Activated CD8-positive, alpha-beta memory T cell treated with anti-CD3 and anti-CD28 coated beads, Interleukin-2, amount 50 U/mL, for 4 hours (primary cell): ENCODE results near the gene CCDC137.
A peak's percentile ranks its signal among the peaks of the same experiment; 100 is the strongest.
"Not testable (repeated sequence)": the region's sequence is repeated elsewhere in the genome, so short reads cannot be mapped to it uniquely, and the experiment has no call there.

Experiments
- DNase-seq: peaks from one replicate; pipeline ENCODE4 v3.0.0-alpha.2; 2020

The CCDC137 gene

GRCh38 chr17:81652906-81653771 is 13.4 kb upstream of the CCDC137 start:
- DNase-seq = no peak

- no peak for DNase-seq
These were observed 11.0 kb upstream of the CCDC137 start for GRCh38 chr17:81655378-81656117.

GRCh38 chr17:81656118-81656743 is 10.3 kb upstream of the CCDC137 start, which contains the start of gene PDE6G:
TSS of gene PDE6G (minus strand) at chr17:81656542. CDS start at chr17:81653305, 3,237 bp downstream.
- DNase-seq = no peak

GRCh38 chr17:81656835-81657234 is 9.7 kb upstream of the CCDC137 start:
- no peak for DNase-seq

- no peak for DNase-seq
These were observed 7.5 kb upstream of the CCDC137 start for GRCh38 chr17:81659038-81659437.

- DNase-seq = no peak
These were observed 6.1 kb upstream of the CCDC137 start for GRCh38 chr17:81660441-81660840.

- DNase-seq = no peak
These were observed 4.5 kb upstream of the CCDC137 start for GRCh38 chr17:81662002-81662401.

GRCh38 chr17:81664051-81664470 is 2.5 kb upstream of the CCDC137 start:
- DNase-seq = no peak

- DNase-seq = peak; percentile 63
These were observed 1.1 kb upstream of the CCDC137 start for GRCh38 chr17:81665205-81666091.

GRCh38 chr17:81666092-81666341 is 520 bp upstream of the CCDC137 start:
- DNase-seq = no peak

- DNase-seq = no peak
These were observed 1.2 kb downstream of the CCDC137 start for GRCh38 chr17:81667754-81668153.

- DNase-seq = no peak
These were observed 6.0 kb downstream of the CCDC137 start for GRCh38 chr17:81672504-81672903.

- DNase-seq = no peak
These were observed 6.4 kb downstream of the CCDC137 start for GRCh38 chr17:81672954-81673353.

- DNase-seq = no peak
These were observed 7.2 kb downstream of the CCDC137 start for GRCh38 chr17:81673561-81674258.

- not testable (repeated sequence) for DNase-seq
These were observed 9.1 kb downstream of the CCDC137 start for GRCh38 chr17:81675515-81676221.

- DNase-seq = no peak
These were observed 10.4 kb downstream of the CCDC137 start for GRCh38 chr17:81676906-81677305.

- no peak for DNase-seq
These were observed 13.6 kb downstream of the CCDC137 start for GRCh38 chr17:81680150-81680549.

GRCh38 chr17:81681672-81682071 is 15.1 kb downstream of the CCDC137 start:
- no peak for DNase-seq

GRCh38 chr17:81682565-81683207 is 16.1 kb downstream of the CCDC137 start:
- no peak for DNase-seq

- no peak for DNase-seq
These were observed 16.7 kb downstream of the CCDC137 start for GRCh38 chr17:81683208-81683583.
